NCI-H1694 treated with DMSO at 0.1 percent for 48 hours (cell line): ENCODE results near the gene C21orf91.
"Not testable (repeated sequence)": the region's sequence is repeated elsewhere in the genome, so short reads cannot be mapped to it uniquely, and the experiment has no call there.

Experiments
- DNase-seq: peaks from one replicate; lab custom pipeline; 2025; lab: John Stamatoyannopoulos, UW

Gene C21orf91

DNA sequence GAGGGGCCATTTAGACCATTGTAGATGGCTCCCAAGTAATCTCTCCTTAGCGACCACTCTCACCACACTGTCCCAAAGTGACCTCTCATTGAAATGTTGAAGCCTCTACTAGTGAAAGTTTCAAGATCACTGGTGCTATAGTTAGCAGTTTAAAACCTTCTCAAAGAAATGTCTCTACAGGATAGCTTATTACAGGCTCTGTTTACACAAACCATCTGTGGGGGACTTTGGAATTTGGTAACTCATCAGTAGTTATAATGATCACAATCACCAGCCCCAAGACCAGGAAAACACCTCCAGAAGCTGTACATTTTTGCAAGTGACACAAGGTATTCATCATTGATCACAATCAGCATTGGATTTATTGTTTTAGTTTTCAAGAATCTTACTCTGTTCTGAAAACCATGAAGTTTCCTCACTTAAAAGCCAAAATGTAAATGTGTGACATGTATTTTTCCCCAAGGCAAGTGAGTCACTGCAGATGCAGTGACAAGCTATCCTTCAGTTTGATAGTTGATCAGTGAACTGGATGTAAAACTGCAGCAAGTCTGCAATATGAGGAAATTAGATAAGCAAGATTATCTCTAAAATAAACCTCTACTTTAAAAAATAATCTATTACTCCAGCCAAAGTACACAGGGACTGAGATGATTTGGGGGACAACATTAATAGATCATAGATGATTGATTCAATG is 41.9 kb downstream of the C21orf91 start:
- no peak for DNase-seq

DNA sequence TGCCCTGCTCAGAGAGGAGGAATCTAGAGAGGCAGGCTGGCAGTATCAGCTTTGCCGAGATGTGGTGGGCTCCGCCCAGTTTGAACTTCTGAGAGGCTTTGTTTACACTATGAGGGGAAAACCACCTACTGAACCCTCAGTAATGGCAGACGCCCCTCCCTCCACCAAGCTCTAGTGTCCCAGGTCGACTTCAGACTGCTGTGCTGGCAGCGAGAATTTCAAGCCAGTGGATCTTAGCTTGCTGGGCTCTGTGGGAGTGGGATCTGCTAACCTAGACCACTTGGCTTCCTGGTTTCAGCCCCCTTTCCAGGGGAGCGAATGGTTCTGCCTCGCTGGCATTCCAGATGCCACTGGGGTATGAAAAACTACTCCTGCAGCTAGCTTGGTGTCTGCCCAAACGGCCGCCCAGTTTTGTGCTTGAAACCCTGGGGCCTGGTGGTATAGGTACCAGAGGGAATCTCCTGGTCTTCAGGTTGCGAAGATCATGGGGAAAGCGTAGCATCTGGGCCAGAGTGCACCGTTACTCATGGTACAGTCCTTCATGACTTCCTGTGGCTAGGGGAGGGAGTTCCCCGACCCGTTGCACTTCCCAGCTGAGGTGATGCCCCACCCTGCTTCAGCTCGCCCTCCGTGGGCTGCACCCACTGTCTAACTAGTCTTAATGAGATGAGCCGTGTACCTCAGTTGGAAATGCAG is 43.6 kb downstream of the C21orf91 start:
- no peak for DNase-seq

DNA sequence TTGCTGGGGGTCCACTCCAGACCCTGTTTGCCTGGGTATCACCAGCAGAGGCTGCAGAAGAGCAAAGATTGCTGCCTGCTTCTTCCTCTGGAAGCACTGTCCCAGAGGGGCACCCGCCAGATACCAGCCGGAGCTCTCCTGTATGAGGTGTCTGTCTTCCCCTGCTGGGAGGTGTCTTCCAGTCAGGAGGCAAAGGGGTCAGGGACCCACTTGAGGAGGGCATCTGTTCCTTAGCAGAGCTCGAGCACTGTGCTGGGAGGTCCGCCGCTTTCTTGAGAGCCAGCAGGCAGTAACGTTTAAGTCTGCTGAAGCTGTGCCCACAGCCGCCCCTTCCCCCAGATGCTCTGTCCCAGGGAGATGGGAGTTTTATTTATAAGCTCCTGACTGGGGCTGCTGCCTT is 44.1 kb downstream of the C21orf91 start:
- not testable (repeated sequence) for DNase-seq

DNA sequence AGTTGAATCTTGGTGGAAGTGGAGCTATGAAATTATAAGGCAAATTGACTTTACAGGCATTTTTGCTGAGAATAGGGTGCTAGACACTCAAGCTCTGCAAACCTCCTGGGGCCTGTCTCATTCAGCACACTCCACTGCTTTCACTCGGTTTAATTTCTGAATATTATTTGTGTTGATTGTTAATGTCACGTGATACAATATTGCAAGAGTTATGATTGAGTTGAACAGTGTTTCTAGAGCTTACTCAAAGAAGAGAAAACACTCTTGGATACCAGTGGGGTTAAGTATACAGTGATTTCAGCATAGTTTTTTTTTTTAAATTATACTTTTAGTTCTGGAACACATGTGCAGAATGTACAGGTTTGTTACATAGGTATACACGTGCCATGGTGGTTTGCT is 49.7 kb downstream of the C21orf91 start:
- DNase-seq, result no peak

DNA sequence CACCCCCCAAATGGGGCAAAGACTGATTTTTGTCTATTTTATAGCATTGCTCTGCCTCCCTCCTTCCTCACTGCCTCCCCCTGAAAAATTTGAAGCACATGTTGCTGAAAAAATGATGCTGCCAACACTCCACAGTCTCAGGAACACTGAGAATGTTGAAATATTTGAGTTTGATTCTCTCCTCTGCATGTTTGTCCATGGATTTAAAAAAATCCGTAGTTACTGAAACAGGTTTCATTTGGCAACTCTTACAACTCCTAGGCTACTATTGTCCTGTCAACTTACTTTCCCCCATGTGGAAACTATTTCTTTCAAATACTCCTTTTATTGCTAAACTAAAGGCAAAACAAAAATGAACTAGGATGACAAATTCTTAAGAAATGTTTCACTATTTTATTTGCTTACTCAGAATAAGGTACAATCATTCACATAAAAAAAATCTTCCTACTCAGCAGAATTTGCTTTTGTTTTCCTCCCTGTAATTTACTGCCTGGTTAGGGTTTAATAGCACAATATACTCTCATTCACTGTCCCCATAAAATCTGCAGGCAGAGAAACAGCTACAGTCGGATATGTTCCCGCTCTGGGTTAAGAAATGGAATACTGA is 50.2 kb downstream of the C21orf91 start:
- DNase-seq, result no peak

DNA sequence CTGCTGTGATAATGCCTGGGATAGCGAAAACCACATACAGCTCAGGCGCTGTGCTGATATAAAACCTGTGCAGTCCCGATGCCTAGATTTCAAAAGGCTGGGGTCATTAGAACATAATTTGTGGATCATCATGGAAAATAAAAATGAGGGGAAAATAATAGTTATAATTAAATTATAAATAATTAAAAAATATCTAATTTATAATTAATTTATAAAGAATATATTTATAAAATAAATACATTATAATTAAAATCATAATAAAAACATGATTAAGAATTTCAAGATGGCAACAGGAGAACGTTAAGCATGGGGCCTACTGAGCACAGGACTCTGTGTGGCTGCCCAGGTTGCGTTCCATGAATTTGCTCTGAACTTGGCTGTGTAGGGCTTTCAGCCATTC is 53.9 kb downstream of the C21orf91 start:
- DNase-seq, result no peak

DNA sequence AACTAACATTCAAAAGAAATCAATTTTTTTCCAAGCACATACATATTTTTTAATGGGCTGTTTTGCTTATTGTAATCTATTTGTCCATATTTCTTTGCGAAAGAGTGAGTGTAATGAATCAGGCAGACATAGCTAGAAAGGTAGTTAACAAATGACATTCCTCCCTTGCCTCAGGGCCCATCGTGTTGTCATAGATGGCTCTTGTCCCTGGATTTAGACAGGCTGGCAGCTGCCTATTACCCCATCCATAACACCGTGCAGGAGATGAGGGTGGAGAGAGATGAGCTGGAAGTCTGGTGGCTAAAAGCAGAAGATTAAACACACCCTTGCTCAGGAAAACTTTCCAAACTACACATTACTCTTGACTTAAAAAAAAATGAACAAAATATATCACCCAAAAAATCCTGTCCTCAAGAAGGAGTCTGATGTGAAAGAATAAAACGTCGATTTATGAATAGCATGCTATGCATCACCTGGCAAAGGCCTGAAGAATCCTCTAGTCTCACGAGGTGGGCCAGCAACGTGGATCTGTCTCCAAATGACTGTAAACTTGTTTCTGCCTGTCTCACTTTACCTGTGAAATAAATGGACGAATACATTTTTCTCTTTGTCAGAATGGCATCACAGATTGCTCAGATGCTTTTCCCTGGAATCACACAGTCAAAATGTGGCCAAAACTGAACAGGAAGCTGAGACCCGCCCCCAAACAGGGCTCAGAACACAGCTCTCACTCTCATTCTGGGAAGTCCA is 55.7 kb downstream of the C21orf91 start:
- DNase-seq, result no peak

DNA sequence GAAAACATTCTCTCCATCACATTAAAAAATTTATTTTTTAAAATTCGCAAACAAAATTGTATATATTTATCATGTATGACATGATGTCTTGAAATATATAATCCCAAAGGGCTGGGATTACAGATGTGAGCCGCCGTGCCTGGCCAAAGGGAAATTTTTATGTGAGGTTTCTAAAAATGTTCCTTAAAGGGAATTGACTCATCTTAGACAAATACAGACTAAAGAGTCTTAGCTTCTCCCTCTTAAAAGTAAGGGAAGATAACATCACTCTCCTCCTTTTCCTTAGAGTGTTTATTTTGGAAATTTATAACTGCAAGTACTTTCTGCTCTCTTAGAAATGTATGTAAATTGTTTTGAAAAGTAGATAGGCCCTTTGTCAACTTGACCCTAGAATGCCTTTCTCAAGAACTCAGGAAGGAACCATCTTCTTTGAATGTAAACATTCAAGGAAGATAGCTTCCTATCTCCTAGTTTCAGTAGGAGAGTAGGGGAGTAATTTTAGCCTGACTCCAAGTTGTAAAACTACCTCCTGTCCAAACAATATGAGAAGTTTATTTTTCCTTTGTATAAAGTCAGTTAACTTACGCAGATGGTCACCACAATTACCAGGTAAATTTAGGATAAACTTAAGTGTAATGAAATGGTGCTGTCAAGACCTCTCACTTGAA is 59.5 kb downstream of the C21orf91 start:
- DNase-seq, result no peak

DNA sequence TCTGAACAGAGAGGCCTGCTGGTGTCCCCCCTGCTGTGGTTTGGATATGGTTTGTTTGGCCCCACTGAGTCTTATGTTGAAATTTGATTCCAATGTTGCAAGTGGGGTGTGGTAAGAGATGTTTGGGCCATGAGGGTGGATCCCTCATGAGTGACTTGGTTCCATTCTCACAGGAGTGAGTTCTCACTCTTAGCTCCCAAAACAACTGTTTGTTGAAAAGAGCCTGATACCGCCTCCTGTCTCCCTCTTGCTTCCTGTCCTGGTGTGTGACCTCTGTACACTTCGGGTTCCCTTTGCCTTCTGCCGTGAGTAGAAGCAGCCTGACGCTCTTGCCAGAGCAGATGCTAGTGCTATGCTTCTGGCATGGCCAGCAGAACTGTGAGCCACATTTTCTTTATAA is 60.5 kb downstream of the C21orf91 start:
- DNase-seq, result no peak

DNA sequence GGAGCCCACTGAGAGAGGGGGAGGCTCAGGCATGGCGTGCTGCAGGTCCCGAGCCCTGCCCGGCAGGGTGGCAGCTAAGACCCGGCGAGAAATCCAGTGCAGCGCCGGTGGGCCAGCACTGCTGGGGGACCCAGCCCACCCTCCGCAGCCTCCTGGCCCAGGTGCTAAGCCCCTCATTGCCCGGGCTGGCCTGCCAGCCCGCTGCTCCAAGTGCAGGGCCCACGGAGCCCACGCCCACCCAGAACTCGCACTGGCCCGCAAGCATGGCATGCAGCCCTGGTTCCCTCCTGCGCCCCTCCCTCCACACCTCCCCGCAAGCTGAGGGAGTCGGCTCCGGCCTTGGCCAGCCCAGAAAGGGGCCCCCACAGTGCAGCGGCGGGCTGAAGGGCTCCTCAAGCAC is 61.5 kb downstream of the C21orf91 start:
- DNase-seq, result no peak

DNA sequence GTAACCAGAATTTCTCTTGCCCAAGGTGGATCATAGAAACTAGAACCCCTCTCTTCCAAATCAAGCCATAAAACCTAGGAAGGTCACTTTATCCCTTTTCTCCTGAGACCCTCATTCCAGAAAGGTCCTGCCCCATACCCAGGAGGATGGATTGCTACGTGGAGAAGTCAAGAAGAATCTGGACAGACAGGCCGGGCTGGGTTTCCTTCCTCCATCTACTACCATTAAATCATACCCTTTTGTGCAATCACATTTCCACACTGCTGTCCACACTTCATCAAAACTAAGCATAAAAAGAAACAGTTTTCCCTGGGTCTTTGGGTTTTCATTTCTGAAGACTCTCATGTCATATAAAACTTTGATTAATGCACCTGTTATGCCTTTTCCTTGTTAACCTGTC is 65.4 kb downstream of the C21orf91 start:
- DNase-seq, result no peak

DNA sequence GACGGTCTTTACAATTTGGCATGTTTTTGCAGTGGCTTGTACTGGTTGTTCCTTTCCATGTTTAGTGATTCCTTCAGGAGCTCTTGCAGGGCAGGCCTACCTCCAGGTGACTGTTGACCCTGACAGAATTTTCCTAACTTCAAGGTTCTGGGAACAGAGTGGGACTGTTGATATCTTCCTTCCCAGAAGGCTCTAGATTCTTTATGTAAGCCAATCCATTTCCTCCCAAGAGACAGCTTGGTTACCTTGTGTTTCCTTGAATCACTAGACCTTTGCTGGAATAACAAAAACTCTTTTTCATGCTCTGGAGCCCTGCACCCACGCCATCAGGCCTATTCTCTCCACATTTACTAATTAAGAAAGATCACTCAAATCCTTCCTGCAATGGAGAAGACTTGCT is 67.0 kb downstream of the C21orf91 start:
- DNase-seq, result no peak

DNA sequence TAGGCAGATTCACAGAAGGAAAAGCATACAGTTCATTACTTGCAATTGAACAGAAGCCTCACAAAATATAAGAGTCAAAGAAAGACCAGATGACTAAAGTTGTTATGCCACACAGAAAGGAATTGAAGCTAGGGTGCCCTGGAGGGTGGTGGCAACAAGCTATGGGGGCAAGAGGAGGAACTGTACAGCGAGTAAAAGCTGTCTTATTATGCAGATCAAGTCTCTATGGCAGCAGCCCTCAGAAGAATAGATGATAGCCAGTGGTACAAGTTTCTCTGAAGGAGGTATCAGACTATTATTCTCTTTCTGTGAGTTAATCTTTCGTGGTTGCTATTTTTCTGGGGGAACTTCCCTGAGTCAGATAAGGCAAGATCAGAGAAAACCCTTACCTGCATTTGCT is 72.2 kb downstream of the C21orf91 start:
- no peak for DNase-seq

DNA sequence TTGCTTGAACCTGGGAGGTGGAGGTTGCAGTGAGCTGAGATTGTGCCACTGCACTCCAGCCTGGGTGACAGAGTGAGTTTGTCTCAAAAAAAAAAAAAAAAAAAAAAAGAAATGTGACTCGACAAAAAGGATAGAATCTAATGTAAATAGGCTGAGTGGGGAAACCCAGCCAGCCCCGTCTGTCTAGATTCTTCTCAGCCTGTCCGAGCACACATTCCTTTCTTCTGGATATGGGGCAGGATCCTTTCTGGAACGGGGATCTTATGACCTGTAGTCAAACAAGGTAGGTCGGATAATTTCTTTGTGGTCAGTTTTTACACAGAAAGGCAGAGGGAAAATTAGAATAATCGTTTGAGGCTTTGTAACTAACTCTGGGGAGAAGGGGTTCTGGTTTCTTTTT is 74.1 kb downstream of the C21orf91 start:
- no peak for DNase-seq

DNA sequence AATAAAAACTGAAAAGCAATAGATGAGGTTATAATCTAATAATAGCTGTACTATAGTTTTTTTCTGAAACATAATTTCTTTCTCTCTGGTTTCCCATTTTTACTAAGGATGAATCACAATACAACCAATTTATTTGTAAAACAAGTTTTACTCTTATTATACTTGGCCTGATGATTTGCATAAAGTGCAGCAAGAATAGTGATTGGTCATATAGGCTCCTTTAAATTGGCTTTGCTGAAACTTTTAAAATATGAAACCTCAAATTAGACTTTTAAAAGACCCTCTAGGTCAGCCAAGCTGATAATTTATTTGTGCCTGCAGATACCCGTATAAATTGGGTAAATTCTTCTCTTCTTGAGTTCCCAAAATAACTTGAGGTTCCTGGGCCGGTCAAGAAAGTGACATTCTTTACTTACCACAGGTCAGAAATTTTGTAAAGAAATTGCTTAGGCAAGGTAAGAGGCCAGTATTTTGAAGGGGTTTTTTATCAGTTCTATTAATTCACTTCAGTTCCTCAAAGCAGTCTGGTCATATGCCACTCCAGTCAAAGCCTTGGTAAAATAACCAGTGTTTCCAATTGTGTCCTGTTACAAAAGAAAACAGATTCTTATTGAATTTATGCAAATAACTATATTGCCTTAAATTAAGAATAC is 76.1 kb downstream of the C21orf91 start:
- DNase-seq, result no peak

DNA sequence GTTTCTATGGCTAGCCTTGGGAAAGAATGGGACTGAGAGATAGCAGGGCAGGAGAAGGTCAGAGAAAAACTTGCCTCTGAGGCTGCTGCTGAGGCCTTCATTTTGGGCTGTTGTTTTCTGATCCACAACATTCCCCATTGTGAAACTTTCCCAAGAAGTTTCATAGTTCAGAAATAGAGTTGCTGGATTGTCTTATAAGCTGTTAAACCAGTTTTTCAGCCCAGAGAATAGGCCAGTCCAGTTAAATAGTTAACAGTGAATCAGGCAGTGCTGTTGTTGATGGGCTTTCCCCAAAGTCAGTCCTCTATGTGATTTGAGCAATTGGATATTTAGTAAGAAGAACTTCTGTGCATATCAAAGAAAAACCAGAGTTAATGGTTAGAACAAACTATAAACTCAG is 77.0 kb downstream of the C21orf91 start:
- no peak for DNase-seq
